HG03108 (cell line): ENCODE results near the gene GMEB1.
"Not testable (repeated sequence)": the region's sequence is repeated elsewhere in the genome, so short reads cannot be mapped to it uniquely, and the experiment has no call there.

Experiments used
- ATAC-seq: cut with Tn5 transposase; IDR thresholded peaks from one replicate; pipeline ENCODE4 v1.9.1; 2021; ENCODE audit warnings: moderate library complexity; ENCODE audit not compliant: unreplicated experiment

Gene GMEB1

GRCh38 chr1:28668191-28668955, at the start of gene GMEB1:
TSS of gene GMEB1 (plus strand) at chr1:28668784. CDS start at chr1:28683613, 14,829 bp downstream.
- ATAC-seq, result peak; percentile 73

GRCh38 chr1:28631713-28632112, 36.9 kb upstream of the GMEB1 start:
- no peak for ATAC-seq

- no peak for ATAC-seq
These were observed 36.0 kb upstream of the GMEB1 start for GRCh38 chr1:28632560-28632959.

- ATAC-seq, result no peak
These were observed 27.8 kb upstream of the GMEB1 start for GRCh38 chr1:28640766-28641165.

- ATAC-seq, result peak; percentile 4
These were observed 26.3 kb upstream of the GMEB1 start for GRCh38 chr1:28642056-28642846.

GRCh38 chr1:28642847-28643635, 25.5 kb upstream of the GMEB1 start, which contains the start of gene TAF12:
TSS of gene TAF12 (minus strand) at chr1:28643067. CDS start at chr1:28622081, 20,986 bp downstream.
- peak; percentile 69 for ATAC-seq

- ATAC-seq, result no peak
These were observed 24.1 kb upstream of the GMEB1 start for GRCh38 chr1:28644494-28644893.

GRCh38 chr1:28645406-28645805, 23.2 kb upstream of the GMEB1 start:
- not testable (repeated sequence) for ATAC-seq

- ATAC-seq, result no peak
These were observed 22.5 kb upstream of the GMEB1 start for GRCh38 chr1:28646040-28646439.

- ATAC-seq, result peak; percentile 70
These were observed 20.5 kb upstream of the GMEB1 start for GRCh38 chr1:28648008-28648473.

GRCh38 chr1:28648474-28649198, 19.9 kb upstream of the GMEB1 start, which contains the start of gene RNU11:
TSS of gene RNU11 (plus strand) at chr1:28648600.
- ATAC-seq, result peak; percentile 66

GRCh38 chr1:28653063-28653462, 15.5 kb upstream of the GMEB1 start:
- not testable (repeated sequence) for ATAC-seq

- not testable (repeated sequence) for ATAC-seq
These were observed 14.7 kb upstream of the GMEB1 start for GRCh38 chr1:28653870-28654269.

- ATAC-seq, result not testable (repeated sequence)
These were observed 12.9 kb upstream of the GMEB1 start for GRCh38 chr1:28655448-28656311.

GRCh38 chr1:28656335-28656734, 12.2 kb upstream of the GMEB1 start:
- ATAC-seq, result no peak

- no peak for ATAC-seq
These were observed 4.6 kb upstream of the GMEB1 start for GRCh38 chr1:28663871-28664470.

- no peak for ATAC-seq
These were observed 1.8 kb upstream of the GMEB1 start for GRCh38 chr1:28666806-28667205.

GRCh38 chr1:28668956-28669723, 556 bp downstream of the GMEB1 start:
- ATAC-seq, result peak; percentile 48
